MV-4-11 (cell line): ENCODE data around the gene RFX1.

Experiments
- DNase-seq: peaks from one replicate; lab custom pipeline; 2025; lab: John Stamatoyannopoulos, UW

RFX1 gene

DNA sequence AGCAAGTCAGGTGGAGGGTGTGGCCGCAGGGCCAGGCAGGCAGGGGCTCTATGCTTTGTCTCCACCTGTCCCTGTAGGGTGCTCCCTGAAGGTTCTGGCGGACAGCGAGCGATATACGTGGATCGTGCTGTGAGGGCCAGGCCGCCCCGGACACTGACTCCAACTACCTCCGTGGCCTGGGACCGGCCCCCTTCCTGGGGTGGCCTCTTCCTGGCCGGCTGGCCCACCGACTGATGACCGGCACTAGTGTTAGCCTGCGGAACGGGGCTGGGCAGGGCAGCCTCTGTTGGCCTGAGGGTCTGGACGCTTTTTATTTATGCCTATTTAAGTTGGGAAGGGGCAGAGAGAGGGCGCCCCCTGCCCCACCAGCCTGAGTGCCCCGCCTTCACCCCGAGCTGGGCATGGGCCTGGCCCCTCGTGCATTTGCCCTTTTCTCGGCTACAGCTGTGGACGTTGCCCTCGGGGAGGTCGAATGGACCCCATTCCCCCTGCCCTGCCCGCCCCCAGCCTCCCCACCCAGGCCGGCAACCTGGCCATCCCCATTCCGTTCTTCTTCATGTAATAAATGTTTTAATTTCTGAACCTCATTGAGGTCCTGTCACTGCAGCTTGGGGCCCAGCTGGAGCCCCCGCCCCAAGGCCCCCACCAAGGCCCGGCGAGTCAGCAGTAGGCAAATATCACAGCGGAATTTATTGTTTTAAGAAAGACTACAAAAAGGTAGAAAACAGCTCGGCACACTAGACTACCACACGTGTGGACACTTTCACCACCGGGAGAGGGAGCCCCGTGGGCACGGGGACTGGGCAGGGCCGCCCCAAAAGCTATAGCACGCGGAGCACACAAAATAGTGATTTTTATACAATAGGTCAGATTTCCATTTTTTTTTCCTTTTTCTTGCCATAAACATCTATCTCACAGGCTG is 45.0 kb downstream of the RFX1 start:
- DNase-seq: no peak

DNA sequence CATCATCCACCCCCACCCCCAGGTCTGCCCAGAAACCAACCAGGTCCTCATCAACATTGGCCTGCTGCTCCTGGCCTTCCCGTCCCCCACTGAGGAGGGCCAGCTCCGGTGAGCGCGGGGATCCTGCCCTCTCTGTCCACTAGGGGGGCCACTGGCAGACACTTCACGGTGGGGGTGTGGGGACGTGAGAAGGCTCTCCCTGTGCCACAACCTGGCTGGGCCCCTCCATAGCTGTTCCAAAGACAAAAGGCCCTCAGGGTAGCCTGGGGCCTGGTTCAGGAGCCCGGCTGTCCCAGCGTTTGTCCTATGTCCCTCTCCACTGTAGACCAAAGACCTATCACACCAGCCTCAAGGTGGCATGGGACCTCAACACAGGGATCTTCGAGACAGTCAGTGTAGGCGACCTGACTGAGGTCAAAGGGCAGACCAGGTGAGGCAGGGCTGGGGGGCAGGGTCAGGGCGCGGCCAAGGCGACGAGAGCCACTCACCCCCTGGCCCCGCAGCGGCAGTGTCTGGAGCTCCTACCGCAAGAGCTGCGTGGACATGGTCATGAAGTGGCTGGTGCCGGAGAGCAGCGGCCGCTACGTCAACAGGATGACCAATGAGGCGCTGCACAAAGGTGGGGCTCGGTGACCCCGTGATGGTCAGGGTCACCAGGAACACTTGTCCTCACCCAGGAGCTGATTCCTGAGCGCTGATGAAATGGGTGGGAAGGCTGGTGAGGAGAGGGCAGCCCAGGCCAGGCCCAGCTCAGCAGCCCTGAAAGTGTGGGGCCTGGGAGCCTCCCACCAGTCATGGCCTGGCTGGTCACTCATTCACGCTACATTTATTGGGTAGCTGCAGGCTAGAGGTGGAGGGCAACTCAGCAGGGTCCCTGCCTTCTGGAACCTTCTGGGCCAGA is 45.9 kb downstream of the RFX1 start:
- no peak for DNase-seq

DNA sequence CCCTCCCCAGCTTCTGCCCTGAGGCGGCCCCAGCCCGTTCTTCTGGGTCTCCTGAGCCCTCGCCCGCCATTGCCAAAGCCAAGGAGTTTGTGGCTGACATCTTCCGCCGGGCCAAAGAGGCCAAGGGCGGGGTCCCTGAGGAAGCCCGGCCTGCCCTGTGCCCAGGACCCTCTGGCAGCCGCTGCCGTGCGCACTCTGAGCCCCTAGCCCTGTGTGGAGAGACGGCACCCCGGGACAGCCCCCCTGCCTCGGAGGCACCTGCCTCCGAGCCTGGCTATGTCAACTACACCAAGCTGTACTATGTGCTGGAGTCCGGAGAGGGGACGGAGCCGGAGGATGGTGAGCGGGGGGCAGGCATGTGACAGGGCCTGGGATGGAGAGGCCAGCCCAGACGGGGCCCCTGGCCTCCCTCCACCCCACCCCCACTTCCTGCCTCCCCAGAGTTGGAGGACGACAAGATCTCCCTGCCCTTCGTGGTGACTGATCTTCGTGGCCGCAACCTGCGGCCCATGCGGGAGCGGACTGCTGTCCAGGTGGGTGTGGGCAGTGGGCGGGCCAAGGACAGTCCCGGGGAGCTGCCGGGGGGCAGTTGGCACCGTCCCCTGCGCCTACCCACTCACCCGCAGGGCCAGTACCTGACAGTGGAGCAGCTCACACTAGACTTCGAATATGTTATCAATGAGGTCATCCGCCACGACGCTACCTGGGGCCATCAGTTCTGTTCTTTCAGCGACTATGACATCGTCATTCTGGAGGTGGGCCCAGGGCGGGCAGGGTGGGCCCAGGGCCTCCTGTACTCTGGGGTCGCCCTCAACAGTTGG is 46.8 kb downstream of the RFX1 start:
- DNase-seq: no peak

DNA sequence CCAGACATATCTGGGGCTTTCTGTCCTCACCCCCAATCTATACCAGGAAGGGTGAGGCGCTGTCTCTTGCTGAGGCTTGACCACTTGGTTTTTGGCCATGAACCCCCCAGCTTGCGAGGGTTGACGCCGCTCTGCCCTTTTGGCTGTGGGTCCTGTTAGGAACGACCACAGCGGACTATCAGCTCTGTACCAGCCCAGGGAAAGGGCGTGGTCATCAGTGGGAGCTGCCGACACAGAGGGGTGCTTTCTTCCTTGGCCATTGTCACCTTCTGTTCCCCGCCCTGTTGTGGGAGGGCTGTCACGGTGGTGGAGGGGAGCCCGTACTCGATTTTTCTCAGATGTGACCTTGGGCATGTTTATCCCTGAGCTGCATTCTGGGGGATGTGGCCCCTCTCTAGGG is 48.1 kb downstream of the RFX1 start:
- DNase-seq: no peak

DNA sequence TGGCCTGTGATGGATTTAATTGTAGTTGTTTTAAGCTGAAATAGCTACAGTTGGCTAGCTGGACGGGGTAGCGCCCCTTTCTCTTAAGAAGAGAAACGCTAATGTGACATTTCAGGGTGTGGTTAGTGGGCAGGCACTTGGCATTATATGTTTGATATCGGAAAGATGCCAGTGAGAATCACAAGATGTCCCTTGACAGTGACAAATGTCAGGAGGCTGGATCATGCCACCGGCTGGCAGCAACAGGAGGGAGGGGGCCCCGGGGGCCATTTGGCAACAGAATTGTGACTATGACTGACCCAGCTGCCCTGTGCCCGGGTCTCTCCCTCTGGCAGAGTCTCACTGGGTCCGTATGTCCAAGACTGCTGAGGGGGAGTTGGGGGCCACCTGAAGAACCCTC is 49.1 kb downstream of the RFX1 start:
- no peak for DNase-seq

DNA sequence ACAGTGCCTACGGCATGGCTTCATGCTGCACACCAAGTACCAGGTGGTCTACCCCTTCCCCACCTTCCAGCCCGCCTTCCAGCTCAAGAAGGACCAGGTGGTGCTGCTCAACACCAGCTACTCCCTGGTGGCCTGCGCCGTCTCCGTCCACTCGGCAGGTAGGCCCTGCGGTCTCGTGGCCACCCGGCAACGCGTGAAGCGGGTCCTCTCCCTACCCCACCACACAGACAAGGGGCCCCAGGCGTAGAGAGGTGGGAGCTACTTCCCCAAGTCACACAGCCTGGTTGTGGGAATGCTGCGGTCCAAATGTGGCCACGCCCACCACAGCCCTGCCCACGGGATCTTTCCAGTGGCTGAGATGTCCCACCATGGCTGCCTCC is 49.8 kb downstream of the RFX1 start:
- DNase-seq: no peak

DNA sequence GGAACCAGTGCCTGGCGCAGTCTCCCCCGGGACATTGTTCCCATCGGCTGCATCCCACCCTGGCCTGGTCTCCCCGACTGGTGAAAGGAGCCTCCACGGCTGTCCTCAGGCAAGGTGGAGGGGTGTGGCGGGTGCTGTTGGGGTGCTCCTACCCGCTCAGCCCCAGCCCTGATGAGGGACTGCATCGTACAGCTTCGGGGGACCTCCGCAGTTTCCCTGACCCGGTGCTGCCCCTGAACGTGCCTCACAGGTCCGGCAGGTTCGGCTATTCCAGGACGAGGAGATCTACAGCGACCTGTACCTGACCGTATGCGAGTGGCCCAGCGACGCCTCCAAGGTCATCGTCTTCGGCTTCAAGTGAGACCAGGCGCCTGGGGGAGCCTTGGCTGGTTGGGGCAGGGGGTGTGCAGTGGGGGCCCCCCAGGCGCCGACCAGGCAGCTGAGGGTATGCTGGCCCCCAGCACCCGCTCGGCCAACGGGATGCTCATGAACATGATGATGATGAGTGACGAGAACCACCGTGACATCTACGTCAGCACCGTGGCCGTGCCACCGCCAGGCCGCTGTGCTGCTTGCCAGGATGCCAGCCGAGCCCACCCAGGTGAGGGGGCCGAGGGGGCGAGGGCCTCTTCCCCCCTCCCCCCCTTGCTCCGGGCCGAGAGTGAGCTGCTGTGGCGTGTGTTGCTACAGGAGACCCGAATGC is 50.3 kb downstream of the RFX1 start:
- DNase-seq: no peak

DNA sequence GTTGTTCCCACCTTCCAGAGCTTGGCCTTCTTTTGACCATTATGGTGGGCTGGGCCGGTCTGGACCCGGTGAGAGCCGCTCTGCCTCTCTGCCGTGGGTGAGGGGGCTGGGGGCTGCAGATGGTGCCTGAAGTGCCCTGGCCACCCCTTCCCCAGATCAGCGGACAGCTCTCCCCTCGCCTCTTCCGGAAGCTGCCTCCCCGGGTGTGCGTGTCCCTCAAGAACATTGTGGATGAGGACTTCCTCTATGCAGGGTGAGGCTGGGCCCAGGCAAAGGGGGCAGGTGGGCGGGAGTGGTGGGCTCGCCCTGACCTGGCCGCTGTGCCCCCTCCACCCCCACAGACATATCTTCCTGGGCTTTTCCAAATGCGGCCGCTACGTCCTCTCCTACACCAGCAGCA is 51.9 kb downstream of the RFX1 start:
- no peak for DNase-seq

DNA sequence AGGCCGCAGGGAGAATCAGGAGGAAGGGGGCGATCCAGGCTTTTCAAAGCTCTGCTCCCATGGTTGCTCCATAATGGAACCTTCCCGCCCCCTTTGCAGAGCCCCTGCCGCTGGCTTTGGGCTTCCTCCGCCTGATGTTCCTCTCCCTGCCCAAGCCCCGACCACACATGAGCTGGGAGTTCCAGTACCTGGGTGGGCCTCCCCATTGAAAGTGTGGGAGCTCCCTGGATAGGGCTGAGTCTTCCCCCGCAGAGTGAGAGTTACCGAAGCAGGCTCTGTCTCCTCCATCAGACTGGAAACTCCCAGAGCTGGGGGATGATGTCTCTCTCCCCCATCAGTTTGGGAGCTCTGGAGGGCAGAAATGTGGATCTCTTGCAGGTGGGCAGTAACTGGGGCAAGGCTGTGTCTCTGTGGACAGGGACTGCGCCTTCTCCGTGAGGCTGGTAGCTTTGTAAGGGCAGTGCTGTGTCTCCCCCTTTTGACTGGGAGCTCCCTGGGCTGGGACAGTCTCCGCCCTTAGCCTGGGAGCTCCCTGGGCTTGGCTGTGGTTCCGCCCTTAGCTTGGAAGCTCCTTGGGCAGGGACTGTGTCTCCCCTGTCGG is 53.1 kb downstream of the RFX1 start:
- peak; percentile 30 for DNase-seq

DNA sequence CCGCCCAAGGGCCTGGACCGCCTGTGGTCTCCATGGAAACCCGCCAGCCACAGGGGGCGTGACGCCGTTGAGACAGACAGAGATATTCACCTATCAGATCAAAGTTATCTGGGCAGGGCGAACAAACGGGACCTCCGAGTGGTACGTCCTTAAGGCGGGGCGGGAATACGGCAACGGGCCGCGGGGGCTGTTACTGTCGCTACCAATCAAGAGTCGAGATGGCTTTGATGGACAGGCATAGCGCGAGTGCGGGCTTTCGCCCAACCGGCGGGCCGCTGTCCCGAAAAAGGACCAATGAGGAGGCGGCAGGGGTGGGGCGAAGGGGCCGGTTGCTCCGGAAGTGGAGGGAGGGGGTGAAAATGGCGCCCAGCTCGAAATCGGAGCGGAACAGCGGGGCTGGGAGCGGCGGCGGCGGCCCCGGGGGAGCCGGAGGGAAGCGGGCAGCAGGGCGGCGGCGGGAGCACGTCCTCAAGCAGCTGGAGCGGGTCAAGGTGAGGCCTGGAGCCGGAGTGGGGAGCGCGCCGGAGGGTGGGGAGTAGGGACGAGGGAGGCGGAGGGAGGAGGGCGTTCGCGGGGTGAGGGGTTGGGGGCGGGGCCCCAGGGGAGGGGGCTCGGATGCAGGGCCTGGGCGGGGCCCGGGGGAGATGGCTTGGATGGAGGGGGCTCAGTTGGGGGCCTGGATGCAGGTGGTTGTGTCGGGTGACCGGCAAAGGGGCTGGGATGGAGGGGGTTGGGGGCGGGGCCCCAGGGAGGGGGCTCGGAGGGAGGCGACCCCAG is 53.8 kb downstream of the RFX1 start, which contains the start of gene DCAF15:
TSS of gene DCAF15 (plus strand) at position 356 of the 777 bp plus-strand sequence. CDS start at position 360, 4 bp downstream.
- peak; percentile 100 for DNase-seq

DNA sequence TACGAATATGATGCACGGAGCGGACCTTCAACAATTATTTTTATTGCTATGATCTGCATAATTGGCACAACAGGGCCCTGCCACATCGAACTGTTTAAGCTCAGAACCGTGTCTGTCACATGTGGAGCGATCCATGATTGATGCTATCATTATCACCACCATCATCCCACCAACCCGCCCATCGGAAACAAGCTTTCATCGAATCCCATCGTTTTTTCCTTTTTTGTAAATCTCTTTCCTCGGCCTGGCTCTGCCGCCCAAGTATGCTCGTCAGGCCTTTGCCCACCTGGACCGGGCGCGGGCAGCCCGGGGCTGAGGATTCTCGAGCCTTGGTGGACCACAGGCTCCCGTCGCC is 54.3 kb downstream of the RFX1 start:
- DNase-seq: no peak

DNA sequence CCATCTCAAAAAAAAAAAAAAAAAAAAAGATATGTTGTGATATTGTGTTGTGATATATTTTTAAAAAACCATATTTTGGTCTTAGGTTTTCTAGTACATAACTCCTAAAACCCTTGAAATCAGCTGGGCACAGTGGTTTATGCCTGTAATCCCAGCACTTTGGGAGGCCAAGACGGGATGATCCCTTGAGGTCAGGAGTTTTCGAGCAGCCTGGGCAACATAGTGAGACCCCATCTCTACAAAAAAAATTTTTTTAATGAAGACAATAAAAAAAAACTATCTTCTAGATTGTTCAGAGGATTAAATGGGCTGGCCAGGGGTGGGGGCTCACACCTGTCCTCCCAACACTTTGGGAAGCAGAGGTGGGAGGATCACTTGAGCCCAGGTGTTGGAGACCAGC is 55.1 kb downstream of the RFX1 start:
- DNase-seq: no peak

DNA sequence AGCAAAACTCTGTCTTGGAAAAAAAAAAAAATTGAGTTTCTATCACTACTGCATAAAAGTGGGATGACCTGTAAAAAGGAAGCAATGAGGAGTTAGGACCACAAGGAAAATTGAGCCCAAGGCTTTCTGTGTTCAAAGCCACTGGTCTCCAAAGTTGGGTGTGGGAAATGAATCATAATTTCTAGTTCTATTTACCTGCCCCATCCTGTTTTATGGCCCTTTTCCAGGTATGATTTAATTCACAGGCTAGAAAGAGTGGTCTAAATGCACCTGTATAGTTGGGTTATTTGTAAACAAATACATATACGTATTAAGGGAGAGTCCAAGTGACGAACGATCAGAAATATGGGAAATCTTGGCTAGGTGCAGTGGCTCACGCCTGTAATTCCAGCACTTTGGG is 59.7 kb downstream of the RFX1 start:
- no peak for DNase-seq

DNA sequence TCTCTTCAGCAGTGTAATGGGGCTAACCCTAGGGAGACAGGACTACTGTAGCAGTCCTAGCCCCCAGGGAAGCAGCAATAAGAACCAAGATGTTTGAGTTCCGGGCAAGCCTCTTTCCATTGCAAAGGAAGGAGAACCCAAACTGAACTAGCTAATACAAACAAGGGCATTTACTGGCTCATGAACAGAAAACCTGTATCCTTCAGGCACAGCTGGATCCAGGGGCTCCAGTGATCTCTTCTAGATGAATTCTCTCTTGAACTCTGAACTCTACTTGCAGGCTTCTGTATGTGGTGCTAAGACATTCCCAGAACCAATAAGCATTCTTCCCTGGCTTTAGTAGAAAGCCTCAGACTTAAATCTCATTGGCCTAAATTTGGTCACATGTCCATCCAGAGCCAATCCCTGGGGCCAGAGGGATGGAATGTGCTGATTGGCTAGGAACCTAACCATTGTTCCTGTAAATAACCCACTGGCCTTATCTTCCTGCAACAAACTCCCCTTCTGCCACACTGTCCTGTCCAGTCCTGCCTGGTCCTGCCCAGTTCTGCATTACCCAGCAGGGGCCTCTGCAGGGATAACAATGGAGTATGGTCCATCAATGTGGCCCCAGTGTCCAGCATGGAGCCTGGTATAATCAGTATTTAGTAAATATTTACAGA is 64.0 kb downstream of the RFX1 start:
- DNase-seq: peak; percentile 39

DNA sequence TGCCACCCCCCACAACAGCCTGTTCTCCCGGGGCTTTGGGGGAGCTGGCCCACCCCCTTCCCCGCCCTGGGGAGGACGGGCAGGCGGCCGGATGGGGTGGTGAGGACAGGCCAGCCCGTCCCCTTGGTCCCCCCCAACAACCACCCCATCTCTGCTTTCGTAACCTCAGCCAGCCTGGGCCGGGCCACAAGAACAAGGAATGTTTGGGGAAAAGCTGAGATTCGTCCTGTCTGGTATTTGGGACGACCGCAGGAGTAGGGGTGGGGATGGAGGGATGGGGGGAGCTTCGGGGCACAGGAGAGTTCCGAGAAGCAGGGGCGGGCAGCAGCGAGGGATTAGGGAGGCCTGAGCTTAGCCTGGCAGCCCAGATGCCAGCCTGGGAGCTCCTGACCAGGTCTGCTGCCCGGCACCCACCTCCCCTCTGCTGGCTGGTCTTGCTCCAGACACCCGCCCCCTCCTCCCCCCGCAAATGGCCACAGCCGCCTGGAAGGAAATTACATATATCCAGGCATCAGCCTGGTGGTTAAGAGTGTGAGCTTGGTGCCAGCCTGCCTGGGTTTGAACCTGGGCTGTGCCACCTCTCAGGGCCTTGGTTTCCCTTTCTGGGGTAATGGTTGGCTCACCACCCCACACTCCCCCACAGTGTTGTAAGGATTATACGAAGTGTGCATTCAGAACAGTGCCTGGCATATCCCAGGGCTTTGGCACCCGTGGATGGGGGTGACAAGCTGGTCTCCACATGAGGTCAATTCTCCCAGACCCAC is 67.6 kb downstream of the RFX1 start, which contains the start of gene PODNL1:
TSS of gene PODNL1 (minus strand) at position 117 of the 764 bp plus-strand sequence. CDS start 236 bp downstream, outside the sequence.
- DNase-seq: no peak

DNA sequence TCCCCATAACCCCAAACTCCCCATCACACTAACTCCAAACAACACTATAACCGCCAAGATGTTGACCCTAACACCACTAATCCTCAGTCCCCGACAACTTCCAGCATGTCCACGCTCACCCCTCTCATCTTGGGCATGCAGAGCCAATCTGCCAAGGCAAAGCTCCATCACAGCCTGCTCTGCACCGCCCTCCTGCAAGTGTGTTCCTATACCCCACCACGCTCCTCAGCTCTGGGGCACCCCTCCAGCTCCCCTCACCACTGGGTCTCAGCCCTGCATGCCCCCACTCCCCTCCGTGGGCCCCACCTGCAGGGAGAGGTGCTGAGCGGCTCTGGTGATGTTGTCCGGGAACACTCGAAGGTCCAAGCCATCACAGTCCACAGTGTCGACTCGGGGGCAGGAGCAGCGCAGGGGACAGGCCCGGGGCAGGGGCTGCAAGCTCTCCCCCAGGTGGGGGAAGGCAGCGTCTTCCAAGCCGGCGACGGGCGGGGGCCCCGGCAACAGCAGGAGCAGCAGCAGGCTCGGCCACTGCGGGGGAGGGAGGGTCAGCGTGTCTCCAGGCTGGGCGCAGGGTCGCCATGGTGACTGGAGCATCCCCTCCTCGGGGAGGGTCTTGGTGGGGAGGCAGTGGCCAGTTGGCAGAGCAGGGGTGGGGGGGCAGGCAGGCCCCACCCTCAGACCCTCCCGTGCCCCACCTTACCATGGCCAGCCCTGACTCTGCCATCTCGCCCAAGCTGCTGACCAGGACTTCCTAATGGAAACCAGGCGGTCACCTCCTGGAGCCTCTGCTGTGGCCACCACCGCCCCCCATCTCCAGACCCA is 68.4 kb downstream of the RFX1 start:
- DNase-seq: no peak

DNA sequence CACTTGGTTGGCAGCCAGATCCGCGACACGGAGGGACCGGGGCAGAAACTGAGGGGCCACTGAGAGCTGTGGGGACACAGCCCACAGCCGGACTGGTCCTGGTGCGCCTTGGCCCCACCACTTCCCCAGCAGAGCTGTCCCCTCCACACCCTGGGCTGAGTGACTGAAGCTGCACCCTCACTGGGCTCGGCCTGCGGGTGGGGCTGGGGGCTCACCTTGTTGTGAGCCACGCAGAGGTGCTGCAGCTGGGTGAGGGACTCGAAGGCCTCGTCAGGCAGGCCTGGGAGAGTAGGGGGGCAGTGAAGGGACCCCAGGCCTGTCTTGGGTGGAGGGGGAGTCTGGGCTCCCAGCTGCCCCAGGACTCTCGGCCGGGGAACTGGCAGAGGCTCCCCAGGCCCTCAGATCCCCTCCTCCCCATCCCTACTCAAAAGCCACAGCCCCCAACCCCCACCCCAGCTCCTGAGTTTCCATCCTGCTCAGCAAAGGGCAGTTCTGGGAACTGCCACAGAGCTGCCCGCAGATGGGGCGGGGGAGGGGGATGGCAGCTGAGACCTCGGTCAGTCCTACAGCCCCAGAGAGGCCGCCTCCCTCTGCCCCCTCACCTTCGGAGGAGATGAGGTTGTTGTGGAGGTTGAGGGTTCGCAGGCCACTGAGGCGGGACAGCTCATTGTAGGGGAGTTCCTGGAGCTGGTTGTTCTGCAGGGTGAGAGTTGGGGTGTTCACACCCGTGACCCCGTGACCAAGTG is 70.2 kb downstream of the RFX1 start:
- peak; percentile 38 for DNase-seq
